NT2/D1 (cell line): Measurements from ENCODE around the gene STX2.
"Not testable (repeated sequence)": the region's sequence is repeated elsewhere in the genome, so short reads cannot be mapped to it uniquely, and the experiment has no call there.

ENCODE experiments used
- DNase-seq: peaks from one replicate; pipeline ENCODE4 v3.0.0-alpha.2; 2011; ENCODE audit warnings: low read depth, low spot score
- H3K27me3 ChIP-seq: 2 replicates; pipeline ENCODE4 v1.6.0; 2011; ENCODE audit warnings: mild to moderate bottlenecking; ENCODE audit not compliant: insufficient read length, insufficient read depth
- H3K36me3 ChIP-seq: 2 replicates; pipeline ENCODE4 v1.6.1; 2011; ENCODE audit warnings: mild to moderate bottlenecking, low read length, mixed read lengths; ENCODE audit not compliant: insufficient read depth, insufficient read length
- H3K4me1 ChIP-seq: 2 replicates; pipeline ENCODE4 v1.5.1; 2011; ENCODE audit not compliant: insufficient read depth, insufficient read length
- H3K4me3 ChIP-seq: 2 replicates; pipeline ENCODE4 v1.5.1; 2011; ENCODE audit warnings: low read depth; ENCODE audit not compliant: insufficient read length
- H3K9ac ChIP-seq: 2 replicates; pipeline ENCODE4 v1.6.0; 2011; ENCODE audit warnings: low read depth; ENCODE audit not compliant: insufficient read length
- H3K9me3 ChIP-seq: 2 replicates; pipeline ENCODE4 v1.5.1; 2011; ENCODE audit warnings: mild to moderate bottlenecking, low read length; ENCODE audit not compliant: insufficient read depth
- SUZ12 ChIP-seq: IDR thresholded peaks from 2 replicates; pipeline ENCODE4 v1.6.1; 2011; ENCODE audit not compliant: insufficient read length, insufficient read depth; ENCODE audit errors: extremely low read depth
- YY1 ChIP-seq: IDR thresholded peaks from 2 replicates; pipeline ENCODE4 v1.6.1; 2011; ENCODE audit not compliant: insufficient read length, insufficient read depth
- ZNF274 ChIP-seq: IDR thresholded peaks from 2 replicates; pipeline ENCODE4 v1.6.1; 2011; ENCODE audit warnings: mild to moderate bottlenecking, low read depth, low read length

STX2 gene

GRCh38 chr12:130752692-130753230, 86.3 kb downstream of the STX2 start:
- Histone ChIP-seq H3K9me3 (no peaks in the 10 kb centered on the region), H3K27me3 (no peaks in the 10 kb centered on the region), H3K36me3 (no peaks in the 10 kb centered on the region), H3K9ac (no peak overlapping the region), H3K4me1 (peaks cover 8% of the 10 kb centered on the region), H3K4me3 (no peak overlapping the region)
- TF ChIP-seq YY1 (no peak), SUZ12 (no peak), ZNF274 (no peak)
- no peak for DNase-seq

DNA sequence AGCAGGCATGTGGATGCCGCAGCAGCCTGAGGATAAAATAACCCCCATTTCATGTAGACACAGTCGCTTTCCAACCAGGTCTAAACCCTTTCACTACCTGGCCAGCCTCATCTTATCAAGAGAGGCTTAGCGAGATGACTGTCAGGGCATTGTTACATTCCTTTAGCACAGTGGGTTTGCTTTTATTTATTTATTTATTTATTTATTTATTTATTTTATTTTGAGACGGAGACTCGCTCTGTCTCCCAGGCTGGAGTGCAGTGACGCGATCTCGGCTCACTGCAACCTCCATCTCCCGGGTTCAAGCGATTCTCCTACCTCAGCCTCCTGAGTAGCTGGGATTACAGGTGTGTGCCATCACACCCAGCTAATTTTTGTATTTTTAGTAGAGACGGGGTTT, 87.0 kb downstream of the STX2 start:
- H3K4me1 ChIP-seq, H3K36me3 ChIP-seq, H3K9me3 ChIP-seq, H3K4me3 ChIP-seq, H3K27me3 ChIP-seq, H3K9ac ChIP-seq, DNase-seq: not testable (repeated sequence)

DNA sequence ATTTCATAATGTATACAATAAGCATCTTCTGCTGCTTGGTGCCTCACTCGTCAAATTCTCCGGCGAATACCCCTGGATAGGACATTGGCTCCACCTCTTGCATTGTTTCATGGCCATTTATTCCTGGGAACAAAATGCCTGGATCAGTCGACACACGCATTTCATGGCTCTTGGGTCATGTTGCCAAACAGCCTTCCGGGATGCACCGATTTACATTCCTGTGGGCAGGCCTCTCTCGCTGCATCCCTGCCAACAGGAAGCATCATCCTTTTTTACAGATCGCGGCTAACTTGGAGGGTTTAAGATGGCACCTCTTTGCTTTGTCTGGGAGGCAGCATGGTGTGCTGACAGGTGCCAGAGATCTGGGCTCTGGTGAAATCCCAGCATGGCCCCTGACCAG, 90.3 kb downstream of the STX2 start:
- H3K9me3 ChIP-seq: no peaks in the 10 kb centered on the region

GRCh38 chr12:130747867-130748740, 90.9 kb downstream of the STX2 start:
- TF ChIP-seq SUZ12 (no peak), ZNF274 (no peak), YY1 (no peak)
- no peaks in the 10 kb centered on the region for H3K36me3 ChIP-seq
- no peak overlapping the region for H3K4me3 ChIP-seq
- H3K27me3 ChIP-seq: peaks cover 3% of the 10 kb centered on the region
- peak overlapping the region; percentile 52 for H3K9ac ChIP-seq
- DNase-seq: peak; percentile 74
- H3K4me1 ChIP-seq: peaks cover 6% of the 10 kb centered on the region
- no peaks in the 10 kb centered on the region for H3K9me3 ChIP-seq

More for the DNA sequence above, 90.3 kb downstream of the STX2 start:
- no peak overlapping the region for H3K4me3 ChIP-seq
- no peaks in the 10 kb centered on the region for H3K36me3 ChIP-seq
- H3K9ac ChIP-seq: no peak overlapping the region
- peaks cover 3% of the 10 kb centered on the region for H3K27me3 ChIP-seq
- DNase-seq: no peak
- no peak for TF ChIP-seq ZNF274
- no peak for TF ChIP-seq YY1
- TF ChIP-seq SUZ12: no peak
- H3K4me1 ChIP-seq: peaks cover 6% of the 10 kb centered on the region

GRCh38 chr12:130746546-130746945, 92.5 kb downstream of the STX2 start:
- Histone ChIP-seq H3K9ac (no peak overlapping the region), H3K36me3 (no peaks in the 10 kb centered on the region), H3K4me1 (peaks cover 6% of the 10 kb centered on the region), H3K27me3 (peaks cover 3% of the 10 kb centered on the region), H3K9me3 (no peaks in the 10 kb centered on the region), H3K4me3 (no peak overlapping the region)
- TF ChIP-seq ZNF274 (no peak), SUZ12 (no peak), YY1 (no peak)
- DNase-seq: no peak

DNA sequence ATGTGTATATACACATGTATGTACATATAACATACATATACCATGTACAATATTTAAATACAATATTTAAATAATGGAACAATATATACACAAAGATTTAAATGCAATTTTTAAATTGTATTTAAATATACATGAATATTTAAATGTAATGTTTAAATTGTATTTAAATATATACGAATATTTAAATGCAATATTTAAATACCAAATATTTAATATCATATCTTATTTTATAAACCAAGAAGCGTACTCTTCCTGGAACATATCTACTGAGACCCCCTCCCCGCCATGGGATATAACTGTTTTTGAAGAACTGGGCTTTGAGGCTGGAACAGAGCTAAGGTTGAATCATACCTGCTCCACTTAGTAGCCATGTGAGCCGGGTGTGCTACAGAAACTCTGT, 93.1 kb downstream of the STX2 start:
- H3K27me3 ChIP-seq: peaks cover 3% of the 10 kb centered on the region
- H3K4me1 ChIP-seq: peaks cover 6% of the 10 kb centered on the region
- H3K4me3 ChIP-seq: no peak overlapping the region
- no peaks in the 10 kb centered on the region for H3K36me3 ChIP-seq
- no peak overlapping the region for H3K9ac ChIP-seq
- TF ChIP-seq SUZ12: no peak
- no peak for TF ChIP-seq ZNF274
- no peak for TF ChIP-seq YY1
- H3K9me3 ChIP-seq: no peaks in the 10 kb centered on the region
- no peak for DNase-seq

- H3K4me3 ChIP-seq: no peak overlapping the region
- TF ChIP-seq YY1 (no peak), SUZ12 (no peak), ZNF274 (no peak)
- DNase-seq: no peak
- H3K27me3 ChIP-seq: peaks cover 3% of the 10 kb centered on the region
- H3K36me3 ChIP-seq: no peaks in the 10 kb centered on the region
- H3K9ac ChIP-seq: no peak overlapping the region
- no peaks in the 10 kb centered on the region for H3K9me3 ChIP-seq
- H3K4me1 ChIP-seq: peaks cover 6% of the 10 kb centered on the region
These were observed 94.8 kb downstream of the STX2 start for GRCh38 chr12:130744274-130744673.
